Gastrocnemius medialis (tissue), 4 donors: ENCODE results near the gene MTHFD2L.

Source experiments
- CTCF ChIP-seq, 5 experiments: fragments of 450-650 bp in 3 of 5; fragments of 200-600 bp in 2 of 5; sonication (generic) in 2 of 5; IDR thresholded peaks in 4 of 5; conservative IDR thresholded peaks in 1 of 5; 1 replicate in 4 of 5; 2 replicates in 1 of 5; pipeline ENCODE4 v1.5.1; 2016 to 2019; ENCODE audit warnings: antibody characterized with exemption in 5 of 5, mild to moderate bottlenecking in 3 of 5, moderate library complexity in 3 of 5
- POLR2A ChIP-seq, 2 donors: fragments of 450-650 bp; IDR thresholded peaks; one replicate each; pipeline ENCODE4 v1.6.1; 2017; ENCODE audit warnings: antibody characterized with exemption in 2 of 2, mild to moderate bottlenecking in 2 of 2, moderate library complexity in 2 of 2

- TF ChIP-seq CTCF (IDR thresholded peaks at IDR 0.05 in 4 of 5, conservative IDR thresholded peaks at IDR 0.05 in 1 of 5): no peak
- TF ChIP-seq POLR2A (IDR thresholded peaks at IDR 0.05): no peak
These were observed 133.6 kb downstream of the MTHFD2L start for GRCh38 chr4:74291471-74291870.
